Liver (tissue), 9 donors: ENCODE measurements around the gene KRTAP10-7. TPM values are rescaled to one million over a fixed set of nuclear protein-coding genes. Genes with fewer than 3 reads are reported as not detected.

Source experiments
- DNase-seq: peaks from one replicate; pipeline ENCODE4 v3.0.0-alpha.2; 2017; ENCODE audit warnings: low spot score
- H3K27ac ChIP-seq, 2 donors: one replicate each; pipeline ENCODE4 v1.7.0; 2013; ENCODE audit warnings: inconsistent platforms in 2 of 2, low read length in 2 of 2, control low read depth in 1 of 2, low read depth in 1 of 2, mild to moderate bottlenecking in 1 of 2
- H3K27me3 ChIP-seq, 4 donors: one replicate each; pipeline versions ENCODE4 v1.6.1 to v1.7.0; 2013; ENCODE audit warnings: low read length in 3 of 4, inconsistent platforms in 1 of 4, mild to moderate bottlenecking in 1 of 4, moderate library complexity in 1 of 4; ENCODE audit not compliant: control insufficient read depth in 4 of 4, insufficient read depth in 4 of 4
- H3K36me3 ChIP-seq, 4 donors: one replicate each; pipeline versions ENCODE4 v1.6.1 to v1.7.0; 2013; ENCODE audit warnings: low read length in 3 of 4, mild to moderate bottlenecking in 3 of 4, low read depth in 1 of 4, moderate library complexity in 1 of 4; ENCODE audit not compliant: control insufficient read depth in 4 of 4, insufficient read depth in 3 of 4
- H3K4me1 ChIP-seq, 4 donors: one replicate each; pipeline versions ENCODE4 v1.6.1 to v1.7.0; 2013; ENCODE audit warnings: low read length in 3 of 4, mild to moderate bottlenecking in 3 of 4, moderate library complexity in 1 of 4; ENCODE audit not compliant: control insufficient read depth in 4 of 4, insufficient read depth in 4 of 4
- H3K4me3 ChIP-seq, 3 donors: one replicate each; pipeline versions ENCODE4 v1.6.1 to v1.7.0; 2013; ENCODE audit warnings: low read length in 3 of 3, control low read depth in 1 of 3, low read depth in 1 of 3, mild to moderate bottlenecking in 1 of 3
- H3K9ac ChIP-seq, 2 donors: one replicate each; pipeline ENCODE4 v1.7.0; 2013; ENCODE audit warnings: low read length in 2 of 2, mild to moderate bottlenecking in 2 of 2, moderate library complexity in 2 of 2, control low read depth in 1 of 2, low read depth in 1 of 2
- H3K9me3 ChIP-seq, 4 donors: one replicate each; pipeline versions ENCODE4 v1.6.1 to v1.7.0; 2013; ENCODE audit warnings: low read length in 3 of 4; ENCODE audit not compliant: control insufficient read depth in 4 of 4
- EGR1 ChIP-seq, 2 donors: IDR thresholded peaks; 2 replicates each; pipeline ENCODE4 v1.6.1; 2016 to 2018; ENCODE audit warnings: antibody characterized with exemption in 2 of 2, low read depth in 2 of 2
- FOXA1 ChIP-seq: IDR thresholded peaks from 2 replicates; pipeline ENCODE4 v1.6.1; 2016; ENCODE audit warnings: antibody characterized with exemption
- FOXA2 ChIP-seq: IDR thresholded peaks from 2 replicates; pipeline ENCODE4 v1.6.1; 2016; ENCODE audit warnings: antibody characterized with exemption
- GABPA ChIP-seq, 2 donors: IDR thresholded peaks in 1 of 2; conservative IDR thresholded peaks in 1 of 2; 2 replicates each; pipeline ENCODE4 v1.6.1; 2016; ENCODE audit warnings: antibody characterized with exemption in 2 of 2, mild to moderate bottlenecking in 1 of 2, moderate library complexity in 1 of 2
- HNF4A ChIP-seq, 2 donors: conservative IDR thresholded peaks; 2 replicates each; pipeline ENCODE4 v1.6.1; 2016; ENCODE audit warnings: antibody characterized with exemption in 2 of 2, mild to moderate bottlenecking in 2 of 2
- HNF4G ChIP-seq: IDR thresholded peaks from 2 replicates; pipeline ENCODE4 v1.6.1; 2016; ENCODE audit warnings: antibody characterized with exemption
- JUND ChIP-seq, 2 donors: IDR thresholded peaks; 2 replicates each; pipeline ENCODE4 v1.6.1; 2016; ENCODE audit warnings: antibody characterized with exemption in 2 of 2
- NR2F2 ChIP-seq: IDR thresholded peaks from 2 replicates; pipeline ENCODE4 v1.6.1; 2016; ENCODE audit warnings: antibody characterized with exemption
- RAD21 ChIP-seq, 2 donors: IDR thresholded peaks; 2 replicates each; pipeline ENCODE4 v1.6.1; 2016; ENCODE audit warnings: antibody characterized with exemption in 2 of 2, mild to moderate bottlenecking in 2 of 2
- RXRA ChIP-seq, 2 donors: IDR thresholded peaks; 2 replicates each; pipeline ENCODE4 v1.6.1; 2017 to 2018; ENCODE audit warnings: antibody characterized with exemption in 2 of 2, mild to moderate bottlenecking in 1 of 2
- SP1 ChIP-seq: IDR thresholded peaks from 2 replicates; pipeline ENCODE4 v1.6.1; 2018; ENCODE audit warnings: antibody characterized with exemption, mild to moderate bottlenecking
- TAF1 ChIP-seq: conservative IDR thresholded peaks from 2 replicates; pipeline ENCODE4 v1.6.1; 2016; ENCODE audit warnings: antibody characterized with exemption, mild to moderate bottlenecking
- YY1 ChIP-seq: IDR thresholded peaks from 2 replicates; pipeline ENCODE4 v1.6.1; 2016; ENCODE audit warnings: antibody characterized with exemption, mild to moderate bottlenecking
- WGBS: extraction: QIAGEN DNeasy Blood & Tissue Kit; methylation state at CpG from one replicate; pipeline ENCODE4 v1.1.7; 2013; 5-methylcytosine and 5-hydroxymethylcytosine counted together
- polyA plus RNA-seq, 2 donors: library from polyadenylated mRNA; stranded (reverse) in 1 of 2; unstranded in 1 of 2; fragments of 200-250 nt in 1 of 2; fragments of >200 nt in 1 of 2; fragmentation: Nextera tagmentation in 1 of 2; extraction: Ambion mirVana in 1 of 2; gene quantifications; one replicate each; pipeline versions ENCODE4 v1.2.1 to v1.2.3, GENCODE V29; 2013 to 2015
- total RNA-seq, 2 donors: library from RNA; depleted of rRNA; stranded (reverse); fragments of >200 nt; gene quantifications; one replicate each; pipeline ENCODE4 v1.2.3, GENCODE V29; 2014
- TF ChIP-seq, protein P1 (sequence below): IDR thresholded peaks from 2 replicates; pipeline ENCODE4 v1.6.1; 2016; ENCODE audit warnings: antibody characterized with exemption
- TF ChIP-seq, protein P2 (sequence below): IDR thresholded peaks from 2 replicates; pipeline ENCODE4 v1.6.1; 2016; ENCODE audit warnings: antibody characterized with exemption
- TF ChIP-seq, protein P3 (sequence below): fragments of 150-350 bp; IDR thresholded peaks from 2 replicates; pipeline ENCODE4 v1.5.1; 2017; ENCODE audit warnings: improper control_type of control experiment, low read depth, low read length; ENCODE audit not compliant: missing input control
- TF ChIP-seq, protein P4 (sequence below): IDR thresholded peaks from 2 replicates; pipeline ENCODE4 v1.6.1; 2016; ENCODE audit warnings: antibody characterized with exemption
- TF ChIP-seq, protein P5 (sequence below): IDR thresholded peaks from 2 replicates; pipeline ENCODE4 v1.6.1; 2016; ENCODE audit warnings: antibody characterized with exemption, mild to moderate bottlenecking
- donor health status: healthy.
- donor health status: healthy.
- donor health status: healthy.
- donor health status: healthy.
- donor health status: healthy.

Gene KRTAP10-7
- total and polyA plus RNA-seq, 4 donors = not detected

DNA sequence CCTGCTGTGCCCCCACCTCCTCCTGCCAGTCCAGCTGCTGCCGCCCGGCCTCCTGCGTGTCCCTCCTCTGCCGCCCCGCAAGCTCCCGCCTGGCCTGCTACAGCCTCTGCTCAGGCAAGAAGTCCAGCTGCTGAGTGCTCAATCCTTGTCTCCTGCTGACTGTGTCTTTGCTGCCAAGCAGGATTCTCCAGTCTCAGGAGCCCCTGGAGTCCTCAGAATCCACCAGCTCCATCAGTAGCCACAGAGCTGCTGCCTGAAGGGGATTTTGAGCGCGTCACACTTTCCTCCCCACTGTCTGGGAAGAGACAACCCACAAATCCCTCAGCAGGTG is 46.8 kb downstream of the KRTAP10-7 start:
- Histone ChIP-seq H3K4me3 (no peak overlapping the region), H3K9ac (no peak overlapping the region), H3K27ac (no peak overlapping the region), H3K27me3 (no peaks in the 10 kb centered on the region), H3K9me3 (peaks cover 0 to 11% (median 3%) of the 10 kb centered on the region in 4 donors), H3K4me1 (no peaks in the 10 kb centered on the region), H3K36me3 (no peaks in the 10 kb centered on the region)
- no peak for TF ChIP-seq RXRA (IDR thresholded peaks at IDR 0.05)
- no peak for TF ChIP-seq RAD21 (IDR thresholded peaks at IDR 0.05)
- TF ChIP-seq YY1 = no peak
- TF ChIP-seq, protein P1, sequence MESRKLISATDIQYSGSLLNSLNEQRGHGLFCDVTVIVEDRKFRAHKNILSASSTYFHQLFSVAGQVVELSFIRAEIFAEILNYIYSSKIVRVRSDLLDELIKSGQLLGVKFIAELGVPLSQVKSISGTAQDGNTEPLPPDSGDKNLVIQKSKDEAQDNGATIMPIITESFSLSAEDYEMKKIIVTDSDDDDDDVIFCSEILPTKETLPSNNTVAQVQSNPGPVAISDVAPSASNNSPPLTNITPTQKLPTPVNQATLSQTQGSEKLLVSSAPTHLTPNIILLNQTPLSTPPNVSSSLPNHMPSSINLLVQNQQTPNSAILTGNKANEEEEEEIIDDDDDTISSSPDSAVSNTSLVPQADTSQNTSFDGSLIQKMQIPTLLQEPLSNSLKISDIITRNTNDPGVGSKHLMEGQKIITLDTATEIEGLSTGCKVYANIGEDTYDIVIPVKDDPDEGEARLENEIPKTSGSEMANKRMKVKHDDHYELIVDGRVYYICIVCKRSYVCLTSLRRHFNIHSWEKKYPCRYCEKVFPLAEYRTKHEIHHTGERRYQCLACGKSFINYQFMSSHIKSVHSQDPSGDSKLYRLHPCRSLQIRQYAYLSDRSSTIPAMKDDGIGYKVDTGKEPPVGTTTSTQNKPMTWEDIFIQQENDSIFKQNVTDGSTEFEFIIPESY = no peak
- TF ChIP-seq, protein P2, sequence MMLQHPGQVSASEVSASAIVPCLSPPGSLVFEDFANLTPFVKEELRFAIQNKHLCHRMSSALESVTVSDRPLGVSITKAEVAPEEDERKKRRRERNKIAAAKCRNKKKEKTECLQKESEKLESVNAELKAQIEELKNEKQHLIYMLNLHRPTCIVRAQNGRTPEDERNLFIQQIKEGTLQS = no peak
- WGBS = 51% methylated on average over 8 of the region's 8 CpGs
- no peak for DNase-seq

DNA sequence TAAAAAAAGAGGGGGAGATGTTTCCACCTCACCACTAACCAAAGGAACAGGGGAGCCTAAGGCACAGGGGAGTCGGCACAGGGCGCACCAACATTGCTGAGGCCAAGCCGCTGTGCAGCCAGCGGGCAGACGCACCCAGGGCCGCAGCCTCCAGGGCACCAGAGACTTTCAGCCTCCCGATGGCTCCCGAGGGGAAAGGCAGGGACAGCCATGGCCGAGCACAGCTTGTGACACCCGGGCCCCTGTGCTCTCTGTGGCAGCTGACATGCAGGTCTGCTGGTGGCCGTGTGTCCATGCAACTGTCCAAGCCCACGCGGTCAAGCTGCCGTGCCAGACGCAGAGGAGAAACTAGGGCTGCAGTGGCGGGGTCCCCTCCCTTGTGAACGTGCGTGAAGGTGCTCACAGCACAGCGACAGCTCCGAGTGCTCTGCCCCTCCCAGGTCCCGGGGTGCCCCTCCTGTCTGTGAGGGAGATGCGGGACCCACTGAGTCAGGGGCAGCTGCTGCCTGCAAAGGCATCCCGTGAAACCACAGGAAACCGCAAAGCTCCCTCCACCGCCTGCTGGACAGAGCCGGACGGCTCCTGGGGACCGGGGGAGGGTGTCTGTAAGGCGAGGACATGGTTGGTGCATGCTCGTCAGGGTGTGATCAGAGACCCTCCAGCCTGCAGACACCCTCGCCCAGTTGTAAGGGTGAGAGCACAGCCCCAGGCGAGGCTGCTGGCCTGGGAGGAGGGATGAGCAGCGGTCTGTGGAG is 48.3 kb downstream of the KRTAP10-7 start:
- Histone ChIP-seq H3K27ac (no peak overlapping the region), H3K9me3 (peaks cover 0 to 9% (median 2%) of the 10 kb centered on the region in 4 donors), H3K4me3 (no peak overlapping the region), H3K27me3 (no peaks in the 10 kb centered on the region), H3K36me3 (no peaks in the 10 kb centered on the region), H3K4me1 (no peaks in the 10 kb centered on the region), H3K9ac (no peak overlapping the region)
- DNase-seq = no peak
- 79% methylated on average over 33 of the region's 33 CpGs for WGBS
- no peak for TF ChIP-seq JUND (IDR thresholded peaks at IDR 0.05)
- no peak for TF ChIP-seq TAF1
- no peak for TF ChIP-seq FOXA1
- TF ChIP-seq SP1 = no peak
- TF ChIP-seq, protein P2 = no peak
- TF ChIP-seq GABPA (IDR thresholded peaks at IDR 0.05 in 1 of 2, conservative IDR thresholded peaks at IDR 0.05 in 1 of 2) = no peak
- no peak for TF ChIP-seq FOXA2
- TF ChIP-seq RXRA (IDR thresholded peaks at IDR 0.05) = no peak
- TF ChIP-seq, protein P3, sequence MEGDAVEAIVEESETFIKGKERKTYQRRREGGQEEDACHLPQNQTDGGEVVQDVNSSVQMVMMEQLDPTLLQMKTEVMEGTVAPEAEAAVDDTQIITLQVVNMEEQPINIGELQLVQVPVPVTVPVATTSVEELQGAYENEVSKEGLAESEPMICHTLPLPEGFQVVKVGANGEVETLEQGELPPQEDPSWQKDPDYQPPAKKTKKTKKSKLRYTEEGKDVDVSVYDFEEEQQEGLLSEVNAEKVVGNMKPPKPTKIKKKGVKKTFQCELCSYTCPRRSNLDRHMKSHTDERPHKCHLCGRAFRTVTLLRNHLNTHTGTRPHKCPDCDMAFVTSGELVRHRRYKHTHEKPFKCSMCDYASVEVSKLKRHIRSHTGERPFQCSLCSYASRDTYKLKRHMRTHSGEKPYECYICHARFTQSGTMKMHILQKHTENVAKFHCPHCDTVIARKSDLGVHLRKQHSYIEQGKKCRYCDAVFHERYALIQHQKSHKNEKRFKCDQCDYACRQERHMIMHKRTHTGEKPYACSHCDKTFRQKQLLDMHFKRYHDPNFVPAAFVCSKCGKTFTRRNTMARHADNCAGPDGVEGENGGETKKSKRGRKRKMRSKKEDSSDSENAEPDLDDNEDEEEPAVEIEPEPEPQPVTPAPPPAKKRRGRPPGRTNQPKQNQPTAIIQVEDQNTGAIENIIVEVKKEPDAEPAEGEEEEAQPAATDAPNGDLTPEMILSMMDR = no peak
- TF ChIP-seq EGR1 (IDR thresholded peaks at IDR 0.05; ENCODE audit: low read depth in 2 of 2) = no peak
- TF ChIP-seq, protein P4, sequence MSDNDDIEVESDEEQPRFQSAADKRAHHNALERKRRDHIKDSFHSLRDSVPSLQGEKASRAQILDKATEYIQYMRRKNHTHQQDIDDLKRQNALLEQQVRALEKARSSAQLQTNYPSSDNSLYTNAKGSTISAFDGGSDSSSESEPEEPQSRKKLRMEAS = no peak
- no peak for TF ChIP-seq HNF4G
- TF ChIP-seq, protein P5, sequence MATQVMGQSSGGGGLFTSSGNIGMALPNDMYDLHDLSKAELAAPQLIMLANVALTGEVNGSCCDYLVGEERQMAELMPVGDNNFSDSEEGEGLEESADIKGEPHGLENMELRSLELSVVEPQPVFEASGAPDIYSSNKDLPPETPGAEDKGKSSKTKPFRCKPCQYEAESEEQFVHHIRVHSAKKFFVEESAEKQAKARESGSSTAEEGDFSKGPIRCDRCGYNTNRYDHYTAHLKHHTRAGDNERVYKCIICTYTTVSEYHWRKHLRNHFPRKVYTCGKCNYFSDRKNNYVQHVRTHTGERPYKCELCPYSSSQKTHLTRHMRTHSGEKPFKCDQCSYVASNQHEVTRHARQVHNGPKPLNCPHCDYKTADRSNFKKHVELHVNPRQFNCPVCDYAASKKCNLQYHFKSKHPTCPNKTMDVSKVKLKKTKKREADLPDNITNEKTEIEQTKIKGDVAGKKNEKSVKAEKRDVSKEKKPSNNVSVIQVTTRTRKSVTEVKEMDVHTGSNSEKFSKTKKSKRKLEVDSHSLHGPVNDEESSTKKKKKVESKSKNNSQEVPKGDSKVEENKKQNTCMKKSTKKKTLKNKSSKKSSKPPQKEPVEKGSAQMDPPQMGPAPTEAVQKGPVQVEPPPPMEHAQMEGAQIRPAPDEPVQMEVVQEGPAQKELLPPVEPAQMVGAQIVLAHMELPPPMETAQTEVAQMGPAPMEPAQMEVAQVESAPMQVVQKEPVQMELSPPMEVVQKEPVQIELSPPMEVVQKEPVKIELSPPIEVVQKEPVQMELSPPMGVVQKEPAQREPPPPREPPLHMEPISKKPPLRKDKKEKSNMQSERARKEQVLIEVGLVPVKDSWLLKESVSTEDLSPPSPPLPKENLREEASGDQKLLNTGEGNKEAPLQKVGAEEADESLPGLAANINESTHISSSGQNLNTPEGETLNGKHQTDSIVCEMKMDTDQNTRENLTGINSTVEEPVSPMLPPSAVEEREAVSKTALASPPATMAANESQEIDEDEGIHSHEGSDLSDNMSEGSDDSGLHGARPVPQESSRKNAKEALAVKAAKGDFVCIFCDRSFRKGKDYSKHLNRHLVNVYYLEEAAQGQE = no peak
- no peak for TF ChIP-seq RAD21 (IDR thresholded peaks at IDR 0.05)
- TF ChIP-seq, protein P1 = no peak
- TF ChIP-seq NR2F2 = no peak
- TF ChIP-seq YY1 = no peak
- TF ChIP-seq HNF4A (conservative IDR thresholded peaks at IDR 0.05) = no peak
